ENCODE results near the gene PYY. TPM values are rescaled to one million over a fixed set of nuclear protein-coding genes. Genes with fewer than 3 reads are reported as not detected.

The PYY gene
- total RNA-seq, 6 experiments from 2014 or later, result not detected

- H3K9me3 ChIP-seq, result no peaks in the 10 kb centered on the region
- peaks cover 0 to 12% (median 0%) of the 10 kb centered on the region in 4 donors for H3K4me1 ChIP-seq
- H3K27ac ChIP-seq, result no peak overlapping the region
- H3K27me3 ChIP-seq, result no peaks in the 10 kb centered on the region
- no peak for TF ChIP-seq POLR2A (IDR thresholded peaks at IDR 0.05)
- TF ChIP-seq CTCF (IDR thresholded peaks at IDR 0.05), result no peak
- intact Hi-C loops (cut with DNase I), result no loop called here
- DNase-seq (no peak), ATAC-seq (no peak)
- H3K4me3 ChIP-seq, result no peak overlapping the region
- 100% methylated on average over 1 of the region's 2 CpGs for WGBS (ENCODE audit: insufficient coverage, low coverage, low lambda C conversion rate, missing lambda C conversion rate)
- H3K36me3 ChIP-seq, result no peaks in the 10 kb centered on the region
Measured at GRCh38 chr17:43982171-43982570, 28.4 kb upstream of the PYY start.

DNA sequence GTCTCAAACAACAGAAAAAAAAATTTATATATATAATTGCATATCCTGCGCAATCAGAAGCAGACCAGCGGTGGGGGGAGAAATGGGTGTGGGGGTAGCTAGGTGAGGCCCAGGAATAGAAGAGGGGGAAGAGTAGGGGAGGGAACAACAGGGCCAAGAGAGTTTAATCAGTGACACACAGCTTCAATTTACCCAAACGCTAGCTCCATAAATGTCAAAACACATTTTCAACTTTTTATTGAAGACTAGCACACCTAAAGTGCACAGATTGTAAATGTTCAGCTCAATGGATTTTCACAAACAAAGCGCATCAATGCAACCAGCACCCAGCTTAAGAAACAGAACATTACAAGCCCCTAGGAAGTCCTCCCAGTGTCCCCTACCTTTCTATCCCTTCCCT is 25.9 kb upstream of the PYY start:
- peaks cover 0 to 12% (median 0%) of the 10 kb centered on the region in 4 donors for H3K4me1 ChIP-seq
- WGBS (ENCODE audit: insufficient coverage, low coverage, low lambda C conversion rate, missing lambda C conversion rate), result 90% methylated on average over 4 of the region's 4 CpGs
- no peaks in the 10 kb centered on the region for H3K9me3 ChIP-seq
- no peaks in the 10 kb centered on the region for H3K27me3 ChIP-seq
- no peak for ATAC-seq
- TF ChIP-seq POLR2A (IDR thresholded peaks at IDR 0.05) (no peak), CTCF (IDR thresholded peaks at IDR 0.05) (no peak)
- H3K4me3 ChIP-seq, result no peak overlapping the region
- no peak overlapping the region for H3K27ac ChIP-seq
- intact Hi-C loops (cut with DNase I), result no loop called here
- no peaks in the 10 kb centered on the region for H3K36me3 ChIP-seq
- no peak for DNase-seq

GRCh38 chr17:43979011-43979410 is 25.3 kb upstream of the PYY start:
- Histone ChIP-seq H3K4me3 (no peak overlapping the region), H3K4me1 (peaks cover 0 to 7% (median 0%) of the 10 kb centered on the region in 4 donors), H3K27me3 (no peaks in the 10 kb centered on the region), H3K36me3 (no peaks in the 10 kb centered on the region), H3K9me3 (no peaks in the 10 kb centered on the region), H3K27ac (no peak overlapping the region)
- 81% methylated on average over 7 of the region's 7 CpGs for WGBS (ENCODE audit: insufficient coverage, low coverage, low lambda C conversion rate, missing lambda C conversion rate)
- no peak for ATAC-seq
- no peak for TF ChIP-seq POLR2A (IDR thresholded peaks at IDR 0.05)
- no peak for TF ChIP-seq CTCF (IDR thresholded peaks at IDR 0.05)
- no peak for DNase-seq
- intact Hi-C loops (cut with DNase I), result no loop called here

GRCh38 chr17:43978078-43978477 is 24.3 kb upstream of the PYY start:
- DNase-seq (no peak), ATAC-seq (no peak)
- TF ChIP-seq POLR2A (IDR thresholded peaks at IDR 0.05) (no peak), CTCF (IDR thresholded peaks at IDR 0.05) (no peak)
- Histone ChIP-seq H3K27ac (no peak overlapping the region), H3K27me3 (no peaks in the 10 kb centered on the region), H3K4me3 (no peak overlapping the region), H3K36me3 (no peaks in the 10 kb centered on the region), H3K9me3 (no peaks in the 10 kb centered on the region), H3K4me1 (no peaks in the 10 kb centered on the region)
- whole genome bisulfite sequencing (ENCODE audit: insufficient coverage, low coverage, low lambda C conversion rate, missing lambda C conversion rate), result 94% methylated on average over 2 of the region's 2 CpGs
- intact Hi-C loops (cut with DNase I), result no loop called here

Measured in right lobe of liver (tissue), 6 donors.